ENCODE results near the gene RBL1.

DNA sequence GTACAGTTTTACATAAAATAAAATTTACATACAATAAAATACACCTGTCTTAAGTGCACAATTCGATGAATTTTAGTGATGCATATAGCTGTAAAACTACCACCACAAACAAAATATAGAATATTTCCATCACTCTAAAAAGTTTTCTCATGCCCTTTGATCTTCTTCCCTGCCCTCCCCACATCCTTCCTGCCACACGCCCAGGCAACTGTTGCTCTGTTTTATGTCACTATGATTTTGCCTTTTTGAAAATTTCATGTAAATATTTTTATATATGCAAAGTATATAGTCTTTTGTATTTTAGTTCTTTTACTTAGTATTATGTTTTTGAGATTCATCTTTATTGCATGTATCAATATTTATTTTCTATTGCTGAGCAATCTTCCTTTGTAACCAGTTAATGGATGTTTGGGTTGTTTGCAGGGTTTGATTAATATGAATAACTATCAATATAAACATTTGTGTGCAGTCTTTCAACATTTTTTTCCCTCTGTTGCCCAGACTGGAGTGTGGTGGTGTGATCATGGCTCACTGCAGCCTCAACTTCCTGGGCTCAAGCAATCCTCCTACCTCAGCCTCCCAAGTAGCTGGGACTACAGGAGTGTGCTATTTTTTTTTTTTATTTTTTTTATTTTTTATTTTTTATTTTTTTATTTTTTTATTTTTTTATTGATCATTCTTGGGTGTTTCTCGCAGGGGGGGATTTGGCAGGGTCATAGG lies 120.5 kb downstream of the RBL1 start:
- no peak for TF ChIP-seq YBX1 (IDR thresholded peaks at IDR 0.05)
- TF ChIP-seq POLR2A (IDR thresholded peaks at IDR 0.05; ENCODE audit: low read depth, low read length), result no peak
- TF ChIP-seq WRNIP1 (IDR thresholded peaks at IDR 0.05; ENCODE audit: borderline replicate concordance, low read depth, low read length), result no peak
- TF ChIP-seq CHD4 (IDR thresholded peaks at IDR 0.05), result no peak
- TF ChIP-seq, protein P1, sequence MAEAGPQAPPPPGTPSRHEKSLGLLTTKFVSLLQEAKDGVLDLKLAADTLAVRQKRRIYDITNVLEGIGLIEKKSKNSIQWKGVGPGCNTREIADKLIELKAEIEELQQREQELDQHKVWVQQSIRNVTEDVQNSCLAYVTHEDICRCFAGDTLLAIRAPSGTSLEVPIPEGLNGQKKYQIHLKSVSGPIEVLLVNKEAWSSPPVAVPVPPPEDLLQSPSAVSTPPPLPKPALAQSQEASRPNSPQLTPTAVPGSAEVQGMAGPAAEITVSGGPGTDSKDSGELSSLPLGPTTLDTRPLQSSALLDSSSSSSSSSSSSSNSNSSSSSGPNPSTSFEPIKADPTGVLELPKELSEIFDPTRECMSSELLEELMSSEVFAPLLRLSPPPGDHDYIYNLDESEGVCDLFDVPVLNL (IDR thresholded peaks at IDR 0.05; ENCODE audit: low read depth, low read length), result no peak
- TF ChIP-seq, protein P2, sequence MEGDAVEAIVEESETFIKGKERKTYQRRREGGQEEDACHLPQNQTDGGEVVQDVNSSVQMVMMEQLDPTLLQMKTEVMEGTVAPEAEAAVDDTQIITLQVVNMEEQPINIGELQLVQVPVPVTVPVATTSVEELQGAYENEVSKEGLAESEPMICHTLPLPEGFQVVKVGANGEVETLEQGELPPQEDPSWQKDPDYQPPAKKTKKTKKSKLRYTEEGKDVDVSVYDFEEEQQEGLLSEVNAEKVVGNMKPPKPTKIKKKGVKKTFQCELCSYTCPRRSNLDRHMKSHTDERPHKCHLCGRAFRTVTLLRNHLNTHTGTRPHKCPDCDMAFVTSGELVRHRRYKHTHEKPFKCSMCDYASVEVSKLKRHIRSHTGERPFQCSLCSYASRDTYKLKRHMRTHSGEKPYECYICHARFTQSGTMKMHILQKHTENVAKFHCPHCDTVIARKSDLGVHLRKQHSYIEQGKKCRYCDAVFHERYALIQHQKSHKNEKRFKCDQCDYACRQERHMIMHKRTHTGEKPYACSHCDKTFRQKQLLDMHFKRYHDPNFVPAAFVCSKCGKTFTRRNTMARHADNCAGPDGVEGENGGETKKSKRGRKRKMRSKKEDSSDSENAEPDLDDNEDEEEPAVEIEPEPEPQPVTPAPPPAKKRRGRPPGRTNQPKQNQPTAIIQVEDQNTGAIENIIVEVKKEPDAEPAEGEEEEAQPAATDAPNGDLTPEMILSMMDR (IDR thresholded peaks at IDR 0.05 in 2 of 3, conservative IDR thresholded peaks at IDR 0.05 in 1 of 3; ENCODE audit: control insufficient read depth in 2 of 3, extremely low read depth in 1 of 3, insufficient read depth in 1 of 3, low read depth in 3 of 3, low read length in 3 of 3), result no peak
- no peak for TF ChIP-seq ETV6 (conservative IDR thresholded peaks at IDR 0.05 in 1 of 2, IDR thresholded peaks at IDR 0.05 in 1 of 2; ENCODE audit: borderline replicate concordance in 1 of 2, low read depth in 1 of 2)
- TF ChIP-seq, protein P3, sequence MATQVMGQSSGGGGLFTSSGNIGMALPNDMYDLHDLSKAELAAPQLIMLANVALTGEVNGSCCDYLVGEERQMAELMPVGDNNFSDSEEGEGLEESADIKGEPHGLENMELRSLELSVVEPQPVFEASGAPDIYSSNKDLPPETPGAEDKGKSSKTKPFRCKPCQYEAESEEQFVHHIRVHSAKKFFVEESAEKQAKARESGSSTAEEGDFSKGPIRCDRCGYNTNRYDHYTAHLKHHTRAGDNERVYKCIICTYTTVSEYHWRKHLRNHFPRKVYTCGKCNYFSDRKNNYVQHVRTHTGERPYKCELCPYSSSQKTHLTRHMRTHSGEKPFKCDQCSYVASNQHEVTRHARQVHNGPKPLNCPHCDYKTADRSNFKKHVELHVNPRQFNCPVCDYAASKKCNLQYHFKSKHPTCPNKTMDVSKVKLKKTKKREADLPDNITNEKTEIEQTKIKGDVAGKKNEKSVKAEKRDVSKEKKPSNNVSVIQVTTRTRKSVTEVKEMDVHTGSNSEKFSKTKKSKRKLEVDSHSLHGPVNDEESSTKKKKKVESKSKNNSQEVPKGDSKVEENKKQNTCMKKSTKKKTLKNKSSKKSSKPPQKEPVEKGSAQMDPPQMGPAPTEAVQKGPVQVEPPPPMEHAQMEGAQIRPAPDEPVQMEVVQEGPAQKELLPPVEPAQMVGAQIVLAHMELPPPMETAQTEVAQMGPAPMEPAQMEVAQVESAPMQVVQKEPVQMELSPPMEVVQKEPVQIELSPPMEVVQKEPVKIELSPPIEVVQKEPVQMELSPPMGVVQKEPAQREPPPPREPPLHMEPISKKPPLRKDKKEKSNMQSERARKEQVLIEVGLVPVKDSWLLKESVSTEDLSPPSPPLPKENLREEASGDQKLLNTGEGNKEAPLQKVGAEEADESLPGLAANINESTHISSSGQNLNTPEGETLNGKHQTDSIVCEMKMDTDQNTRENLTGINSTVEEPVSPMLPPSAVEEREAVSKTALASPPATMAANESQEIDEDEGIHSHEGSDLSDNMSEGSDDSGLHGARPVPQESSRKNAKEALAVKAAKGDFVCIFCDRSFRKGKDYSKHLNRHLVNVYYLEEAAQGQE (IDR thresholded peaks at IDR 0.05; ENCODE audit: low read depth, low read length), result no peak
- TF ChIP-seq, protein P4, sequence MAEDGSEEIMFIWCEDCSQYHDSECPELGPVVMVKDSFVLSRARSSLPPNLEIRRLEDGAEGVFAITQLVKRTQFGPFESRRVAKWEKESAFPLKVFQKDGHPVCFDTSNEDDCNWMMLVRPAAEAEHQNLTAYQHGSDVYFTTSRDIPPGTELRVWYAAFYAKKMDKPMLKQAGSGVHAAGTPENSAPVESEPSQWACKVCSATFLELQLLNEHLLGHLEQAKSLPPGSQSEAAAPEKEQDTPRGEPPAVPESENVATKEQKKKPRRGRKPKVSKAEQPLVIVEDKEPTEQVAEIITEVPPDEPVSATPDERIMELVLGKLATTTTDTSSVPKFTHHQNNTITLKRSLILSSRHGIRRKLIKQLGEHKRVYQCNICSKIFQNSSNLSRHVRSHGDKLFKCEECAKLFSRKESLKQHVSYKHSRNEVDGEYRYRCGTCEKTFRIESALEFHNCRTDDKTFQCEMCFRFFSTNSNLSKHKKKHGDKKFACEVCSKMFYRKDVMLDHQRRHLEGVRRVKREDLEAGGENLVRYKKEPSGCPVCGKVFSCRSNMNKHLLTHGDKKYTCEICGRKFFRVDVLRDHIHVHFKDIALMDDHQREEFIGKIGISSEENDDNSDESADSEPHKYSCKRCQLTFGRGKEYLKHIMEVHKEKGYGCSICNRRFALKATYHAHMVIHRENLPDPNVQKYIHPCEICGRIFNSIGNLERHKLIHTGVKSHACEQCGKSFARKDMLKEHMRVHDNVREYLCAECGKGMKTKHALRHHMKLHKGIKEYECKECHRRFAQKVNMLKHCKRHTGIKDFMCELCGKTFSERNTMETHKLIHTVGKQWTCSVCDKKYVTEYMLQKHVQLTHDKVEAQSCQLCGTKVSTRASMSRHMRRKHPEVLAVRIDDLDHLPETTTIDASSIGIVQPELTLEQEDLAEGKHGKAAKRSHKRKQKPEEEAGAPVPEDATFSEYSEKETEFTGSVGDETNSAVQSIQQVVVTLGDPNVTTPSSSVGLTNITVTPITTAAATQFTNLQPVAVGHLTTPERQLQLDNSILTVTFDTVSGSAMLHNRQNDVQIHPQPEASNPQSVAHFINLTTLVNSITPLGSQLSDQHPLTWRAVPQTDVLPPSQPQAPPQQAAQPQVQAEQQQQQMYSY (CRISPR knock-in tag; IDR thresholded peaks at IDR 0.05), result no peak
- TF ChIP-seq SMC3 (IDR thresholded peaks at IDR 0.05; ENCODE audit: borderline replicate concordance, low read length), result no peak
- TF ChIP-seq RCOR1 (conservative IDR thresholded peaks at IDR 0.05; ENCODE audit: low read depth, low read length), result no peak
